Measurements from ENCODE around the gene RAPGEF5. TPM values are rescaled to one million over a fixed set of nuclear protein-coding genes. Genes with fewer than 3 reads are reported as not detected.
"Not testable (repeated sequence)": the region's sequence is repeated elsewhere in the genome, so short reads cannot be mapped to it uniquely, and the experiment has no call there.

The RAPGEF5 gene
- polyA plus RNA-seq, 1 donor: 13.9 TPM

GRCh38 chr7:22123139-22123538, 233.8 kb downstream of the RAPGEF5 start:
- no peak for DNase-seq (ENCODE audit: low read depth)

- DNase-seq (ENCODE audit: low read depth): no peak
Measured at GRCh38 chr7:22121702-22122474, 235.1 kb downstream of the RAPGEF5 start.

- no peak for DNase-seq (ENCODE audit: low read depth)
Measured at GRCh38 chr7:22120391-22121053, 236.4 kb downstream of the RAPGEF5 start.

GRCh38 chr7:22117222-22117621, 239.7 kb downstream of the RAPGEF5 start:
- no peak for DNase-seq (ENCODE audit: low read depth)

- DNase-seq (ENCODE audit: low read depth): no peak
Measured at GRCh38 chr7:22116451-22117030, 240.4 kb downstream of the RAPGEF5 start.

GRCh38 chr7:22115689-22116088, 241.3 kb downstream of the RAPGEF5 start:
- no peak for DNase-seq (ENCODE audit: low read depth)

- DNase-seq (ENCODE audit: low read depth): no peak
Measured at GRCh38 chr7:22114440-22114981, 242.4 kb downstream of the RAPGEF5 start.

GRCh38 chr7:22113041-22113440, 243.9 kb downstream of the RAPGEF5 start:
- no peak for DNase-seq (ENCODE audit: low read depth)

- DNase-seq (ENCODE audit: low read depth): no peak
Measured at GRCh38 chr7:22111661-22112060, 245.3 kb downstream of the RAPGEF5 start.

GRCh38 chr7:22110881-22111280, 246.1 kb downstream of the RAPGEF5 start:
- no peak for DNase-seq (ENCODE audit: low read depth)

GRCh38 chr7:22110227-22110839, 246.6 kb downstream of the RAPGEF5 start:
- DNase-seq (ENCODE audit: low read depth): peak; percentile 73

GRCh38 chr7:22109761-22110160, 247.2 kb downstream of the RAPGEF5 start:
- no peak for DNase-seq (ENCODE audit: low read depth)

- DNase-seq (ENCODE audit: low read depth): no peak
Measured at GRCh38 chr7:22108151-22108845, 248.7 kb downstream of the RAPGEF5 start.

- DNase-seq (ENCODE audit: low read depth): no peak
Measured at GRCh38 chr7:22105550-22105949, 251.4 kb downstream of the RAPGEF5 start.

- DNase-seq (ENCODE audit: low read depth): no peak
Measured at GRCh38 chr7:22094413-22095342, 262.3 kb downstream of the RAPGEF5 start.

- DNase-seq (ENCODE audit: low read depth): no peak
Measured at GRCh38 chr7:22093936-22094335, 263.0 kb downstream of the RAPGEF5 start.

- DNase-seq (ENCODE audit: low read depth): no peak
Measured at GRCh38 chr7:22093001-22093400, 264.0 kb downstream of the RAPGEF5 start.

GRCh38 chr7:22090958-22091525, 265.9 kb downstream of the RAPGEF5 start:
- not testable (repeated sequence) for DNase-seq (ENCODE audit: low read depth)

- no peak for DNase-seq (ENCODE audit: low read depth)
Measured at GRCh38 chr7:22090512-22090911, 266.4 kb downstream of the RAPGEF5 start.

GRCh38 chr7:22090107-22090506, 266.8 kb downstream of the RAPGEF5 start:
- no peak for DNase-seq (ENCODE audit: low read depth)

All from forelimb muscle (tissue), 1 donor.